HTR-8/SVneo (cell line): ENCODE data around the gene CENPH.
"Not testable (repeated sequence)": the region's sequence is repeated elsewhere in the genome, so short reads cannot be mapped to it uniquely, and the experiment has no call there.

Experiments
- DNase-seq: peaks from one replicate; pipeline ENCODE4 v3.0.0; 2011; ENCODE audit warnings: low spot score, mixed read lengths; ENCODE audit not compliant: insufficient read length
- FAIRE-seq: peaks from 2 replicates; lab custom pipeline; 2011; peaks lifted over from hg19 to GRCh38; lab: Jason Lieb, UNC

The CENPH gene, protein sequence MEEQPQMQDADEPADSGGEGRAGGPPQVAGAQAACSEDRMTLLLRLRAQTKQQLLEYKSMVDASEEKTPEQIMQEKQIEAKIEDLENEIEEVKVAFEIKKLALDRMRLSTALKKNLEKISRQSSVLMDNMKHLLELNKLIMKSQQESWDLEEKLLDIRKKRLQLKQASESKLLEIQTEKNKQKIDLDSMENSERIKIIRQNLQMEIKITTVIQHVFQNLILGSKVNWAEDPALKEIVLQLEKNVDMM

DNA sequence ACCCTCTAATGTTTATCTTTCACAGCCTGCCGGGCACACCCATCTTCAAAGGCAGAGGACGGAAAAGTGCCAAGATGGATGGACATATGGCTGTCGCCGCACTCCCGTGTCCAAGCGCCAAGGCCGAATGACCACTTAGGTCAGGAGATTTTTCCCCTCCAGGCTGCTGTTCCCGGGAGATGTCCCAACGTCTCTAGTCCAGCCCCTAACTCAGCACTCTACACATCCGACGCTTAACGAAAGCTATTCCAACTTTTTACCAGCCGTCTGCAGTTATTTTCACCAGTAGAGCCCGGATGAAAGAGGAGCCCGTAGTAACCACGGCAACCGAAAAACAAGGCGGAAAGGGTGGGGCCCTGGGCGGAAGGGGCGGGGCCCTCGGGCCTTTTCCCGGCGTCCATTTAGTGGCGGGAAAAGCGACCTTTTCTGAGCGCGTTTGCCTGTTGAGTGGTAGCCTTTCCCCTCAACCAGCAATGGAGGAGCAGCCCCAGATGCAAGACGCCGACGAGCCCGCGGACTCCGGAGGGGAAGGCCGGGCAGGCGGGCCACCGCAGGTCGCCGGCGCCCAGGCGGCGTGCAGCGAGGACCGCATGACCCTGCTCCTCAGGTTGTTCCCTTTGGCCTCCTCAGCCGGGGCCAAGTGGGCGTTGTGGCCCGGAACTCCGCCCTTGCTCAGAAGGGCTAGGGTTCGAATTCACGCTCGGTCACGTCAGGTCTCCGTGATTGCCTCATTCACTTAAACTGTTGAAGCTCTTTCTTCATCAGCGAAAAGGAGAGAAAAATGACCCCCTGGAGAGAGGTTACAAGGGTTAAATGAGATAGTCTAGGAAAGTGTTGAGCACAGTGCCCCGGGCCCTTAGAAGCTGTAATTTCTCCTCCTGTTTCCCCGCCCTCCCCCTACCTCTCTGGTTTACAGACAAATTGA is at the start of gene CENPH:
Gene CENPH (plus strand): TSS at position 422 of the 925 bp plus-strand sequence. CDS start 52 bp downstream, at position 474.
- FAIRE-seq (peak; percentile 26), DNase-seq (peak; percentile 85)

DNA sequence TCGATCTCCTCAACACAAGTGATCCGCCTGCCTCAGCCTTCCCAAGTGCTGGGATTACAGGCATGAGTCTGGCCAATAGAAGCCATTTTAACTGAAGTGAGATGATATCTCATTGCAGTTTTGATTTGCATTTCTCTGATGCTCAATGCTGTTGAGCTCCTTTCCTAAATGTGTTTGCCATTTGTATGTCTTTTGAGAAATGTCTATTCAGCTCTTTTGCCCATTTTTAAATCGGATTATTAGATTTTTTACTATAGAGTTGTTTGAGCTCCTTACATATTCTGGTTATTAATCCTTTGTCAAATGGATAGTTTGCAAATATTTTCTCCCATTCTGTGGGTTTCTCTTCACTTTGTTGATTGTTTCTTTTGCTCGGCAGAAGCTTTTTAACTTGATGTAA is 49.1 kb upstream of the CENPH start:
- DNase-seq, FAIRE-seq: not testable (repeated sequence)

DNA sequence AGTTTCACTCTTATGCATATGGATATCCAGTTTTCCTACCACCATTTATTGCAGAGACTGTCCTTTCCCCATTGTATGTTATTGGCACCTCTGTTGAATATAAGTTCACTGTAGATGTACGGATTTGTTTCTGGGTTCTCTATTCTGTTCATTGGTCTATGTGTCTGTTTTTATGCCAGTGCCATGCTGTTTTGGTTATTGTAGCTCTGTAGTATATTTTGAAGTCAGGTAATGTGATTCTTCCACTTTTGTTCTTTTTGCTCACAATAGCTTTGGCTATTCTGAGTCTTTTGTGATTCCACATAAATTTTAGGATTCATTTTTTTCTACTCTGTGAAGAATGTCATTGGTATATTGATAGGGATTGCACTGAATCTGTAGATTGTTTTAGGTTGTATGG is 48.6 kb upstream of the CENPH start:
- FAIRE-seq (no peak), DNase-seq (no peak)

DNA sequence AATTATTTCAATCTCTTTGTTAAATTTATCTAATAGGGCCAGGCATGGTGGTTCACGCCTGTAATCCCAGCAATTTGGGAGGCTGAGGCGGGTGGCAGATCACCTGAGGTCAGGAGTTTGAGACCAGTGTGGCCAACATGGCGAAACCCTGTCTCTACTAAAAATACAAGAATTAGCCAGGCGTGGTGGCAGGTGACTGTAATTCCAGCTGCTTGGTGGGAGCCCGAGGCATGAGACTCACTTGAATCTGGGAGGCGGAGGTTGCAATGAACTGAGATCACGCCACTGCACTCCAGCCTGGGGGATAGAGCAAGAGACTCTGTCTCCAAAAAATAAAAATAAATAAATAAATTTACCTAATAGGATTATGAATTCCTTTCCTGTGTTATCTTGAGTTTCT is 40.8 kb upstream of the CENPH start:
- not testable (repeated sequence) for FAIRE-seq, DNase-seq

DNA sequence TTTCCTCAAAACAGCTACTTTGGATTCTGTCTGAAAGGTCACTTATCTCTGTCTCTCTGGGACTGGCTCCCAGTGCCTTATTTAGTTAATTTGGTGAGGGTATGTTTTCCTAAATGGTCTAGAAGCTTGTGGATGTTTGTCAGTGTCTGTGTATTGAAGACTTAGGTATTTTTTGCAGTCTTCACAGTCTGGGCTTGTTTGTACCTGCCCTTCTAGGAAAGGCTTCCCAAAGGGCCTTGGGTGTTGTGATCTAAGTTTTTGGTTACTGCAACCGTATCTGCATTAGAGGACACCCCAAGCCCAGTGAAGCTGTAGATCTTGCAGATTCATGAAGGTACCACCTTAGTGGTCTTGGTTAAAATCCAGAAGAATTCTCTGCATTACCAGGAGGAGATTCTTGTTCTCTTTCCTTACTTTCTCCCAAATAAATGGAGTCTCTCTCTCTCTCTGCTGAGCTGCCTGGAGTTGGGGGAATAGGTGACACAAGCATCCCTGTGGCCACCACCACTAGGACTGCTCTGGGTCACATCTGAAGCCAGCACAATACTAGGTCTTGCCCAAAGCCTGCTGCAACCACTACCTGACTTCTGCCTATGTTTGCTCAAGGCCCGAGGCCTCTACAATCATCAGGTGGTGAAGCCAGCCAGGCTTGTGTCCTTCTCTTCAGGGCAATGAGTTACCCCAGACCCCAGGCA is 40.3 kb upstream of the CENPH start:
- FAIRE-seq: no peak
- no peak for DNase-seq

DNA sequence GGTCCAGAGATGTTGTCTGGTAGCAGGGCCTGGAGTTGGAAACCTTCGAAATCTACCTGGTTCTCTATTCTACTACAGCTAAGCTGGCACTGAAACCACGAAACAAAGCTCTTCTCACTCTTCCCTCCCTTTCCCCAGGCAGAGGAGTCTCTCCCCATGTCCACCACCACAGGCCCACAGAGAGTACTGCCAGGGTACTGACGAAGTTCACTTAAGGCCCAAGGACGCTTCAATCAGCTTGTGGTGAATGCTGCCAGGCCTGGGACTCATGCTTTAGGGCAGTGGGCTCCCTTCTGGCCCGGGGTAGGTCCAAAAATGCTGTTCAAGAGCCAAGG is 39.7 kb upstream of the CENPH start:
- FAIRE-seq (no peak), DNase-seq (no peak)

DNA sequence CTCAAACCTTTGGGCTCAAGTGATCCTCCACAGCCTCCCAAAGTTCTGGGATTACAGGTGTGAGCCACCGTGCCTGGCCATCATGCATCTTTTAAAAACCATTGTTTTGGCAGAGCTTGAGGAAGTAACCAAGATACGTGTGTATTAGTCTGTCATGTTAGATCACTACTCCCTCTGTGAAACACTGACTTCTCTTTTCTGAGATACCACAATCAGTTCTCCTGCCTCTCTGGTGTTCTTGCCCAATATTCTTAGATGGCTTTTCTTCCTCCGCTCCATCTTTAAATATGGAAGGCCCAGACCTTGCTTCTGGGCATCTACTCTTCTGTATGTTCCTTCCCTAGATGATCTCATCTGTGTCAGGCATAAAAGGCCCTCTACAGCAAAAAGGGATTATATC is 36.7 kb upstream of the CENPH start:
- DNase-seq (no peak), FAIRE-seq (no peak)

DNA sequence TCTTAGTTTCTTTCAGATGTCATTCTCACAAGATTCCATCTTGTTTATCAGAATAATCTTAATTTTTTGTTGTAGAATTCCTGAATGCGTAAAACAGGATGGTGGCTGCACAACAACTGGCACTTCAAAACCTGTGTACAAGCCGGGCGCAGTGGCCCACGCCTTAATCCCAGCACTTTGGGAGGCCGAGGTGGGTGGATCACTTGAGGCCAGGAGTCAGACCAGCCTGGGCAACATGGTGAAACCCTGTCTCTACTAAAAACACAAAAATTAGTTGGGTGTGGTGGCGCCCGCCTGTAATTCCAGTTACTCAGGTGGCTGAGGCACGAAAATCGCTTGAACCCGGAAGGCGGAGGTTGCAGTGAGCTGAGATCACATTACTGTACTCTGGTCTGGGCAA is 32.9 kb upstream of the CENPH start:
- no peak for DNase-seq
- FAIRE-seq: no peak

DNA sequence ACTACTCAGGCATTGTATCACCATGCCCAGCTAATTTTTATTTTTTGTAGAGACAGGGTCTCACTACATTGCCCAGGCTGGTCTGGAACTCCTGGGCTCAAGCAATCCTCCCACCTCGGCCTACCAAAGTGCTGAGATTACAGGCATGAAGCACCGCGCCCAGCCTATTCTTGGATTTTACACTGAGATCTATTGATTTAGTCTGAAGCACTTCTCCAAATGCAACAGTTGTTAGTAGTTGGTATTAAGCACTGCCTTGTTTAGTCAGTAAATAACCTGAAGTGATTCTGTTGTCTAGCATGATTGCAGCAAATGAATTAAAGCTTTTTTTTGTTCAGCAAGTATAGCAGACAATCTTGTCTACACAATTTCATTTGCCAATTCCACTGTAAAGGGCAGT is 31.3 kb upstream of the CENPH start:
- FAIRE-seq: no peak
- no peak for DNase-seq

DNA sequence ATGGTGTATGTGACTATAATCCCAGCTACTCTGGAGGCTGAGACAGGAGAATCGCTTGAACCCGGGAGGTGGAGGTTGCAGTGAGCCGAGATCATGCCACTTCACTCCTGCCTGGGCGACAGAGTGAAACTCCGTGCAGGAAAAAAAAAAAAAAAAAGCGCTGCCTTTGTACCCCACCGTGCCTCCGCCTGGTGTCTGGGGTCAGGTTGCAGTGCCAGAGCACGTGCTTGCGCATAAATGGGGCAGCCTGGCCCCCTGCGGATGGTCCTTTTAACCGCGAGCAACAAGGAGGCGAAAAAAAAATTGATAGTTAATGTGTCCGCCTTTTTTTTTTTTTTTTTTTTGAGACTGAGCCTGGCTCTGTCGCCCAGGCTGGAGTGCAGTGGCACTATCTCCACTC is 28.7 kb upstream of the CENPH start:
- no peak for DNase-seq
- FAIRE-seq: no peak

DNA sequence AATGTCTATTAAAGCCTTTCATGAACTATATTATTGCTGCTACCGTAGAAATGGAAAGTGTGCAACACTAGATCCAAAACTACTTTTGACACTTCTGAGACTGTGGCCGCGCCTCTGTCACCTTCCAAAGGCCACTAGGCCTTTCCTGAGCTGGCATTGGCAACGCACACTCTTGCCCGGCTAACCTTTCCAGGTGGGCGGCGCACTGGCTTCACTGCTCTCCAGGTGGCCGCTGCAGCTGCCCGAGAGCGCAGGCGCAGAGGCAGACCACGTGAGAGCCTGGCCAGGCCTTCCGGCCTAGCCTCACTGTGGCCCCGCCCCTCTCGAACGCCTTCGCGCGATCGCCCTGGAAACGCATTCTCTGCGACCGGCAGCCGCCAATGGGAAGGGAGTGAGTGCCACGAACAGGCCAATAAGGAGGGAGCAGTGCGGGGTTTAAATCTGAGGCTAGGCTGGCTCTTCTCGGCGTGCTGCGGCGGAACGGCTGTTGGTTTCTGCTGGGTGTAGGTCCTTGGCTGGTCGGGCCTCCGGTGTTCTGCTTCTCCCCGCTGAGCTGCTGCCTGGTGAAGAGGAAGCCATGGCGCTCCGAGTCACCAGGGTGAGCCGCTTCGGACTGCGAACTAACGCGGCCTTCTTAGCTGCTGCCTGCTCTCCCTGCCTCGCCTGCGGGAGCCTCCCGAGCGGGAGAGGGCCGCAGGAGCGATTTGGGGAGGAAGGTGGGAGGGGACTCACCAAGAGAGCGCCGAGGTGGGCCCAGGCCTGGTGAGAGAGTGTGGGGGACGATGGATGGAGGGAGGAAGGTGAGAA is 22.5 kb upstream of the CENPH start, which contains the start of gene CCNB1:
Gene CCNB1 (plus strand): TSS at position 465 of the 807 bp plus-strand sequence. CDS start 113 bp downstream, at position 578.
- FAIRE-seq (peak; percentile 94), DNase-seq (peak; percentile 98)

DNA sequence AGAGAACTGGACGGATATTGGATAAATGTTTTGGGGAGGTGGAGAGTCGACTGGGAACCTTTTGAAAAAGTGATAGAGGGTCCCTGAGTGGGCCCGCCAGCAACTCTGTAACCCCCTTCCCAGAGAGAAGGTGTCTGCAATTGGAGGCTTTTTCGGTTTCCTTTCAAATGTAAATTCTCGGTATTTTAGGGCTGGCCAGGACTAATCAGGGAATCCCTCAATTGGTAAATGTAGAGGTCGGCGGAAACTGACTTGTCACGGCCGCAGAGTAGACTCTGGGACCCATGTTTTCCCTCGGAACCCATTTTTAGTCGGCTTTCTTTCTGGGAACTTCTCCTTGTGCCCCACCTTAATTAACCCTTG is 21.9 kb upstream of the CENPH start:
- FAIRE-seq (no peak), DNase-seq (no peak)

DNA sequence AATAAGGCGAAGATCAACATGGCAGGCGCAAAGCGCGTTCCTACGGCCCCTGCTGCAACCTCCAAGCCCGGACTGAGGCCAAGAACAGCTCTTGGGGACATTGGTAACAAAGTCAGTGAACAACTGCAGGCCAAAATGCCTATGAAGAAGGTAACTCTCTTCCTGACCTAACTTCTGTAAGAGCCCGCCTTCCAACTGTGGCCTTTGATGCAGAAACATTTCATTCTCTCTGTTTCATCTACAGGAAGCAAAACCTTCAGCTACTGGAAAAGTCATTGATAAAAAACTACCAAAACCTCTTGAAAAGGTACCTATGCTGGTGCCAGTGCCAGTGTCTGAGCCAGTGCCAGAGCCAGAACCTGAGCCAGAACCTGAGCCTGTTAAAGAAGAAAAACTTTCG is 21.5 kb upstream of the CENPH start:
- no peak for FAIRE-seq

DNA sequence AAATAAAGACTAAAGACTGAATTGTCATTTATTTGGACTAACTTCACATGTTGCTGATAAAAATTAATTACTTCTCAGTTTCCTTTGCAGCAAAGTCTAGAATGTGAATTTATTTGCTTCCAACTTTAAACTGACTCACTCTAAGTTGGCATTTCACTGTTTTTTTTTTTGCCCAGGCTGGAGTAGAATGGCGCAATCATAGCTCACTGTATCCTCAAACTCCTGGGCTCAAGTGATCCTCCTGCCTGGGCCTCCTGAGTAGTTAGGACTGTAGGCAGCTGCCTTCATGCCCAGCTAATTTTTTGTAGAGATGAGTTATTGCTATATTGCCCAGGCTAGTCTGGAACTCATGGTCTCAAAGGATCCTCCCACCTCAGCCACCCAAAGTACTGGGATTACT is 18.9 kb upstream of the CENPH start:
- FAIRE-seq: no peak
- no peak for DNase-seq

More for the DNA sequence above, 21.5 kb upstream of the CENPH start:
- DNase-seq: no peak

DNA sequence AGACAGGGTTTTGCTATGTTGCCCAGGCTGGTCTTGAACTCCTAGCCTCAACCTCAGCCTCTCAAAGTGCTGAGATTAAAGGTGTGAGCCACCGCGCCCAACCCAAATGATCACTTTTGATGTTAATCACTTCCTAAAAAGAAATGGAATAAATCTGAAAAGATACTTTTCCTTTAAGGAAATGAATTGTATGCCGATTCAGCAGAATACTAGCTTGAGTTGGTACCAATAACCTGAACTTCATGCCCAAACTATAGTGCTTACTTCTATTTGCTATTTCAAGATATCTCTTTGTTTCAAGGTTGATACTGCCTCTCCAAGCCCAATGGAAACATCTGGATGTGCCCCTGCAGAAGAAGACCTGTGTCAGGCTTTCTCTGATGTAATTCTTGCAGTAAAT is 18.4 kb upstream of the CENPH start:
- FAIRE-seq (no peak), DNase-seq (no peak)

DNA sequence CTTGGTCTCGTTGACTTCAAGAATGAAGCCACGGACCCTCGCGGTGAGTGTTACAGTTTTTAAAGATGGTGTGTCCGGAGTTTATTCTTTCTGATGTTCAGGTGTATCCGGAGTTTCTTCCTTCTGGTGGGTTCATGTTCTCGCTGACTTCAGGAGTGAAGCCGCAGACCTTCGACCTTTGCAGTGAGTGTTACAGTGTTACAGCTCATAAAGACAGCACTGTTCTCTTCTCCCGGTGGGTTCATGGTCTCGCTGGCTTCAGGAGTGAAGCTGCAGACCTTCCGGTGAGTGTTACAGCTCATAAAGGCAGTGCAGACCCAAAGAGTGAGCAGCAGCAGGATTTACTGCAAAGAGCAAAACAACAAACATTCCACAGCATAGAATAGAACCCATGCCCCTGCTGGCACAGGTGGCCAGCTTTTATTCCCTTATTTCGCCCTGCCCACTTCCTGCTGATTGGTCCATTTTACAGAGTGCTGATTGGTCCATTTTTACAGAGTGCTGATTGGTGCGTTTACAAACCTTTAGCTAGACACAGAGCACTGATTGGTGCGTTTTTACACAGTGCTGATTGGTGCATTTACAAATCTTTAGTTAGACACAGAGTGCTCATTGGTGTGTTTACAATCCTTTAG is 7.6 kb upstream of the CENPH start:
- not testable (repeated sequence) for DNase-seq
- FAIRE-seq: peak; percentile 36

DNA sequence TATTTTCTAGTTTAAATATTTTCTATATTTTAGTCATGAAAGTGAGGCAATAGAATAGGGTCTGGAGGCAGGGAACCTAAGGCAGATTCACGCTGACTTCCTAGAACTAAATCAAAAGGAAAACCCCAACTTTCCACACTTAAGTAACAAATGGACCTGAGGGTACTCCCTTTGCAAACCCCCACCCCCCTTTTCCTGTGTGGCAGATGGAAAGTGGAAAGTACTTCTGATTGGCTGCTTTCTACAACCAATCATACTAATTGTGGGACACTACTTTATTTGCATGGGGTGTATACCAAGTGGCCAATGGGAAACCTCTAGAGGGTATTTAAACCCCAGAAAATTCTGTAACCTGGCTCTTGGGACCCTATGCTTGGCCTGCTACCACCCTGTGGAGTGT is 4.8 kb upstream of the CENPH start:
- FAIRE-seq: no peak
- no peak for DNase-seq

DNA sequence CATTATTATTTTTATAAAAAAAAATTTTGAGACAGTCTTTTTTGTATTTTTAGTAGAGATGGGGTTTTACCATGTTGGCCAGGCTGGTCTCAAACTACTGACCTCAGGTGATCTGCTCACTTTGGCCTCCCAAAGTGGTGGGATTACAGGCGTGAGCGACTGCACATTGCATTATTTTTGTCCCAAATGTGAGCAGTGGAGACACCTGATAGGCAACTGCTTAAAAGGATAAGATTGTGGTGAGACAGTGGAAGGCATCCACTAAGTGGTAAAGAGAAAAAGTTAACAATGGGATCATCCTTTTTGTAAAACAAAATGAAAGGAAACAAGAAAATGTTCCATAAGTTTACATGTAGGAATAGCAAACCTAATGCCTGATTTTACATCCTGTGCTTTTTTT is 2.0 kb upstream of the CENPH start:
- DNase-seq (no peak), FAIRE-seq (no peak)

DNA sequence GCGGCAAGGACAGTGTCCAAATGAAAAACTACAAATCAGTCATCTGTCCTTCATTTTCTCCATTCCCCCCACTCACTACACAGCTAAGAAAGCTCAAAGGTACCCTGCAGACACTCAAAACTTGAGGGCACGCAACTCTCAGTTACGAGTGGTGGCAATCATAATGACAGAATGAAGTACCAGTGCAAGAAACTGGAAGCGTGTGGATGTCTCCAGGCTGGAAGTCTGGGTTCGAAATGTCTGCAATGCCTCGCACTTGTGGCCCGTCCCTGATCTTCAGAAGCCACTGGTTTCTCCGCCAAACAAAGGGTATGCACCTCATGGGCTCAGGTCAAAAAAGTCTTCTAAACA is 597 bp upstream of the CENPH start:
- no peak for DNase-seq
- FAIRE-seq: no peak

DNA sequence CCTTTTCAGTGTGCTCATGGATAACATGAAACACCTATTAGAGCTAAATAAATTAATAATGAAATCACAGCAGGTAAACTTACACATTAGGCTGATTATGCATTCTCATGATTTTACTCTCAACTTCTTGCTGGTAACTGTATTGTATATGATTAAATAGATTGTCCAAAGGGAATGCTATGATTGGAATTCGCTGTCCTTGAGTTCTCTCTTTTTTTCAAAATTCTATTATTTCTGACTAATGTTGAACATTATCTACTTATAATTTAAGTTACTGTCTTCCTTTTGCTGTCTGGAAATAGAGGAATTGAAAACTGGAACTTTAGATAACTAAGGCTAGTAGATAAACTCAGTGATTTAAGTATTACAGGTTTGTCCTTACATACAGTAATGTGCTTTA is 13.1 kb downstream of the CENPH start:
- no peak for FAIRE-seq

More for the DNA sequence above, 13.1 kb downstream of the CENPH start:
- DNase-seq: no peak
